WTC11 (cell line): Measurements from ENCODE around the gene WSCD2.

Experiments used
- AFF4 ChIP-seq: sonication (generic); formaldehyde crosslinking; IDR thresholded peaks from 2 replicates; pipeline ENCODE4 v1.8.1; 2023; ENCODE audit warnings: mild to moderate bottlenecking, missing genetic modification reagents, borderline replicate concordance
- CREM ChIP-seq: sonication (generic); formaldehyde crosslinking; IDR thresholded peaks from 2 replicates; pipeline ENCODE4 v1.8.1; 2022; ENCODE audit warnings: mild to moderate bottlenecking, missing genetic modification reagents, moderate library complexity
- ELF4 ChIP-seq: sonication (generic); formaldehyde crosslinking; IDR thresholded peaks from 2 replicates; pipeline ENCODE4 v1.8.1; 2022; ENCODE audit warnings: low read depth, mild to moderate bottlenecking, moderate library complexity, missing genetic modification reagents
- NR2C2 ChIP-seq: sonication (generic); formaldehyde crosslinking; IDR thresholded peaks from 2 replicates; pipeline ENCODE4 v1.8.0; 2022; ENCODE audit warnings: mild to moderate bottlenecking, missing genetic modification reagents
- NR3C1 ChIP-seq: sonication (generic); formaldehyde crosslinking; conservative IDR thresholded peaks from 2 replicates; pipeline ENCODE4 v1.8.1; 2023; ENCODE audit warnings: low read depth, mild to moderate bottlenecking, missing genetic modification reagents
- SP1 ChIP-seq: sonication (generic); formaldehyde crosslinking; conservative IDR thresholded peaks from 2 replicates; pipeline ENCODE4 v1.8.1; 2022; ENCODE audit warnings: missing genetic modification reagents
- TF ChIP-seq, protein P1 (sequence below): fragments of 200-600 bp; IDR thresholded peaks from 2 replicates; pipeline ENCODE4 v1.8.0; 2022; ENCODE audit warnings: antibody characterized with exemption
- TF ChIP-seq, protein P2 (sequence below): sonication (generic); formaldehyde crosslinking; IDR thresholded peaks from 2 replicates; pipeline ENCODE4 v1.8.1; 2023; ENCODE audit warnings: mild to moderate bottlenecking, missing genetic modification reagents, moderate library complexity
- TF ChIP-seq, protein P3 (sequence below): sonication (generic); formaldehyde crosslinking; IDR thresholded peaks from 2 replicates; pipeline ENCODE4 v1.8.1; 2023; ENCODE audit warnings: mild to moderate bottlenecking, missing genetic modification reagents

- TF ChIP-seq, protein P1, sequence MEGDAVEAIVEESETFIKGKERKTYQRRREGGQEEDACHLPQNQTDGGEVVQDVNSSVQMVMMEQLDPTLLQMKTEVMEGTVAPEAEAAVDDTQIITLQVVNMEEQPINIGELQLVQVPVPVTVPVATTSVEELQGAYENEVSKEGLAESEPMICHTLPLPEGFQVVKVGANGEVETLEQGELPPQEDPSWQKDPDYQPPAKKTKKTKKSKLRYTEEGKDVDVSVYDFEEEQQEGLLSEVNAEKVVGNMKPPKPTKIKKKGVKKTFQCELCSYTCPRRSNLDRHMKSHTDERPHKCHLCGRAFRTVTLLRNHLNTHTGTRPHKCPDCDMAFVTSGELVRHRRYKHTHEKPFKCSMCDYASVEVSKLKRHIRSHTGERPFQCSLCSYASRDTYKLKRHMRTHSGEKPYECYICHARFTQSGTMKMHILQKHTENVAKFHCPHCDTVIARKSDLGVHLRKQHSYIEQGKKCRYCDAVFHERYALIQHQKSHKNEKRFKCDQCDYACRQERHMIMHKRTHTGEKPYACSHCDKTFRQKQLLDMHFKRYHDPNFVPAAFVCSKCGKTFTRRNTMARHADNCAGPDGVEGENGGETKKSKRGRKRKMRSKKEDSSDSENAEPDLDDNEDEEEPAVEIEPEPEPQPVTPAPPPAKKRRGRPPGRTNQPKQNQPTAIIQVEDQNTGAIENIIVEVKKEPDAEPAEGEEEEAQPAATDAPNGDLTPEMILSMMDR, result no peak
- TF ChIP-seq NR2C2 (CRISPR knock-in tag) (no peak), SP1 (CRISPR knock-in tag) (no peak), ELF4 (CRISPR knock-in tag) (no peak), AFF4 (CRISPR knock-in tag) (no peak), NR3C1 (CRISPR knock-in tag) (no peak), CREM (CRISPR knock-in tag) (no peak)
- TF ChIP-seq, protein P2, sequence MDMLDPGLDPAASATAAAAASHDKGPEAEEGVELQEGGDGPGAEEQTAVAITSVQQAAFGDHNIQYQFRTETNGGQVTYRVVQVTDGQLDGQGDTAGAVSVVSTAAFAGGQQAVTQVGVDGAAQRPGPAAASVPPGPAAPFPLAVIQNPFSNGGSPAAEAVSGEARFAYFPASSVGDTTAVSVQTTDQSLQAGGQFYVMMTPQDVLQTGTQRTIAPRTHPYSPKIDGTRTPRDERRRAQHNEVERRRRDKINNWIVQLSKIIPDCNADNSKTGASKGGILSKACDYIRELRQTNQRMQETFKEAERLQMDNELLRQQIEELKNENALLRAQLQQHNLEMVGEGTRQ, result no peak
- TF ChIP-seq, protein P3, sequence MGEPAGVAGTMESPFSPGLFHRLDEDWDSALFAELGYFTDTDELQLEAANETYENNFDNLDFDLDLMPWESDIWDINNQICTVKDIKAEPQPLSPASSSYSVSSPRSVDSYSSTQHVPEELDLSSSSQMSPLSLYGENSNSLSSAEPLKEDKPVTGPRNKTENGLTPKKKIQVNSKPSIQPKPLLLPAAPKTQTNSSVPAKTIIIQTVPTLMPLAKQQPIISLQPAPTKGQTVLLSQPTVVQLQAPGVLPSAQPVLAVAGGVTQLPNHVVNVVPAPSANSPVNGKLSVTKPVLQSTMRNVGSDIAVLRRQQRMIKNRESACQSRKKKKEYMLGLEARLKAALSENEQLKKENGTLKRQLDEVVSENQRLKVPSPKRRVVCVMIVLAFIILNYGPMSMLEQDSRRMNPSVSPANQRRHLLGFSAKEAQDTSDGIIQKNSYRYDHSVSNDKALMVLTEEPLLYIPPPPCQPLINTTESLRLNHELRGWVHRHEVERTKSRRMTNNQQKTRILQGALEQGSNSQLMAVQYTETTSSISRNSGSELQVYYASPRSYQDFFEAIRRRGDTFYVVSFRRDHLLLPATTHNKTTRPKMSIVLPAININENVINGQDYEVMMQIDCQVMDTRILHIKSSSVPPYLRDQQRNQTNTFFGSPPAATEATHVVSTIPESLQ (CRISPR knock-in tag), result no peak
Measured at GRCh38 chr12:108232565-108232964, 103.5 kb downstream of the WSCD2 start.
